COLO668 (cell line): ENCODE results near the gene BHLHE40.

Experiments used
- DNase-seq: peaks from one replicate; lab custom pipeline; 2025; ENCODE audit not compliant: unreplicated experiment; lab: John Stamatoyannopoulos, UW

The BHLHE40 gene

DNA sequence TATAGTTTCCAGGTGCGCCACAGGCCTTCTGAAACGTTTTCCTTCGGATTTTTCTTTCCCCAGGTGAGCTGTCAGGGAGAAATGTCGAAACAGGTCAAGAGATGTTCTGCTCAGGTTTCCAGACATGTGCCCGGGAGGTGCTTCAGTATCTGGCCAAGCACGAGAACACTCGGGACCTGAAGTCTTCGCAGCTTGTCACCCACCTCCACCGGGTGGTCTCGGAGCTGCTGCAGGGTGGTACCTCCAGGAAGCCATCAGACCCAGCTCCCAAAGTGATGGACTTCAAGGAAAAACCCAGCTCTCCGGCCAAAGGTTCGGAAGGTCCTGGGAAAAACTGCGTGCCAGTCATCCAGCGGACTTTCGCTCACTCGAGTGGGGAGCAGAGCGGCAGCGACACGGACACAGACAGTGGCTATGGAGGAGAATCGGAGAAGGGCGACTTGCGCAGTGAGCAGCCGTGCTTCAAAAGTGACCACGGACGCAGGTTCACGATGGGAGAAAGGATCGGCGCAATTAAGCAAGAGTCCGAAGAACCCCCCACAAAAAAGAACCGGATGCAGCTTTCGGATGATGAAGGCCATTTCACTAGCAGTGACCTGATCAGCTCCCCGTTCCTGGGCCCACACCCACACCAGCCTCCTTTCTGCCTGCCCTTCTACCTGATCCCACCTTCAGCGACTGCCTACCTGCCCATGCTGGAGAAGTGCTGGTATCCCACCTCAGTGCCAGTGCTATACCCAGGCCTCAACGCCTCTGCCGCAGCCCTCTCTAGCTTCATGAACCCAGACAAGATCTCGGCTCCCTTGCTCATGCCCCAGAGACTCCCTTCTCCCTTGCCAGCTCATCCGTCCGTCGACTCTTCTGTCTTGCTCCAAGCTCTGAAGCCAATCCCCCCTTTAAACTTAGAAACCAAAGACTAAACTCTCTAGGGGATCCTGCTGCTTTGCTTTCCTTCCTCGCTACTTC lies 3.8 kb downstream of the BHLHE40 start:
- DNase-seq: no peak

DNA sequence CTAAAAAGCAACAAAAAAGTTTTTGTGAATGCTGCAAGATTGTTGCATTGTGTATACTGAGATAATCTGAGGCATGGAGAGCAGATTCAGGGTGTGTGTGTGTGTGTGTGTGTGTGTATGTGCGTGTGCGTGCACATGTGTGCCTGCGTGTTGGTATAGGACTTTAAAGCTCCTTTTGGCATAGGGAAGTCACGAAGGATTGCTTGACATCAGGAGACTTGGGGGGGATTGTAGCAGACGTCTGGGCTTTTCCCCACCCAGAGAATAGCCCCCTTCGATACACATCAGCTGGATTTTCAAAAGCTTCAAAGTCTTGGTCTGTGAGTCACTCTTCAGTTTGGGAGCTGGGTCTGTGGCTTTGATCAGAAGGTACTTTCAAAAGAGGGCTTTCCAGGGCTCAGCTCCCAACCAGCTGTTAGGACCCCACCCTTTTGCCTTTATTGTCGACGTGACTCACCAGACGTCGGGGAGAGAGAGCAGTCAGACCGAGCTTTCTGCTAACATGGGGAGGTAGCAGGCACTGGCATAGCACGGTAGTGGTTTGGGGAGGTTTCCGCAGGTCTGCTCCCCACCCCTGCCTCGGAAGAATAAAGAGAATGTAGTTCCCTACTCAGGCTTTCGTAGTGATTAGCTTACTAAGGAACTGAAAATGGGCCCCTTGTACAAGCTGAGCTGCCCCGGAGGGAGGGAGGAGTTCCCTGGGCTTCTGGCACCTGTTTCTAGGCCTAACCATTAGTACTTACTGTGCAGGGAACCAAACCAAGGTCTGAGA lies 4.7 kb downstream of the BHLHE40 start:
- DNase-seq: peak; percentile 11

DNA sequence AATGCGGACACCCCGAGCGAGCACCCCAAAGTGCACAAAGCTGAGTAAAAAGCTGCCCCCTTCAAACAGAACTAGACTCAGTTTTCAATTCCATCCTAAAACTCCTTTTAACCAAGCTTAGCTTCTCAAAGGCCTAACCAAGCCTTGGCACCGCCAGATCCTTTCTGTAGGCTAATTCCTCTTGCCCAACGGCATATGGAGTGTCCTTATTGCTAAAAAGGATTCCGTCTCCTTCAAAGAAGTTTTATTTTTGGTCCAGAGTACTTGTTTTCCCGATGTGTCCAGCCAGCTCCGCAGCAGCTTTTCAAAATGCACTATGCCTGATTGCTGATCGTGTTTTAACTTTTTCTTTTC lies 5.3 kb downstream of the BHLHE40 start:
- DNase-seq: no peak

DNA sequence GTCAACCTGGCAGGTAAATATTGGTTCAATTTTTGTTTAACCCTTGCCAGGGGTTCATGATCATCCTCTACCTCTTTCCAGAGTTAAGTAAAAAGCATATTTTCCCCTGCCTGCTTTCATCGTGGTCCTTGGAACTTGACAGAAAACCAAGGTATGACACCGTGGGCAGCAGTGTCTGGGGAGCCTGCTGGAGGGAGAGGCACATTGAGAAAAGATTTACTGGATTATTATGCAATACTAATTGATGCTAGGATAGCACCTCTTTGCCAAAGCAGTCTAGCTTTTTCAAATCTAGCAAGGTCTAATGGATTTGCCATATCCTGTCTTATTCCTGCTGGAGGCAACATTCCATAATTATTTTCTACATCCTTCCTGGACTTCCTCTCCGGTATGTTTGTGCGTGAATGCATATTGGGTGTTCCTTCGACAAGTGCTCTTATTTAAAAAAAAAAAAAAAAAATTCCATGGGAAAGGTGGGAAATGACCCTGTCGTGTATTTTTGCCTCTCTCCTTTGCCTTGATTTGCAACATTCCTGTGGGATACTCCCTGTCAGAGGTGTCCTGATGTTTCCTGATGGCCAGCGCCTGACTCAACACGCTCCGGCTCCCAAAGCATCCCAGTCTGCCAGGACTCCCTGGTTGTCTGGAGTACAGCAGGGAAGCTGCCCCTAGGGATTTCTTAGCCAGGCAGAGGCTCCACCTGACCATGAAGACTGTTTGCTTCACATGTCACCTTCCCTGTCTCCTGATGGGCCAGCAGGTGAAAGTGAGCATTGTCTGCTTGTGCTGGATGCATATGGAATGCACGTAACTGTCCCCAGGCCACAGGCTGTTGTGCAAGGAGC lies 6.3 kb downstream of the BHLHE40 start:
- DNase-seq: peak; percentile 31

DNA sequence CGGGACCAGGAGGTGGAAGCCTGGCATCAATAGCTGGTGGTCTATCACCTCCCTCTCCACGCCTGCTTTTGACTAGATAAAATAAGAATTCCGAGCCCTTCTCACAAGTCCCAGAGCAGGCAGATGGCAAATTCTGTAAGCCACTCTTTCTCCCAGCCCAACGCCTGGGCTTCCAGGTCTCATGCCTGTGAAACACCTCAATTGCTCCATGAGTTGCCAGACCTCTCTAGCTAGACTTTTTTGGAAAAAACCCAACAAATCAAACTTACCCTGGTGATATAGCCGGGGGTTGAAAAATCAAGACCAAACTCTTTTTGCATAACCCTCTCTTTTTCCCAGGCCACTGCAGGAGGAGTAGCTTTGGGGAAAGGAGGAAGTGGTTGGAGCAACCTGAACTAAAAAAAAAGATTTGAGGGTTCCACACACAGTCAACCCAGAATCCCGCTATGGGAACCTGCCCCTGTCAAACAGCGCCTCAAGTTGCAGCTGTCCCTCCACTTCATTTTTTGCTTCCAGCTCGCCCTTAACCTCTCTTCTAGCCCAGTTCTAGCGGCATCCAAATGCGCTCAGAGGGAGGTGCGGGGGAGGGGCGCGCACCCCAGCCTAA lies 7.0 kb downstream of the BHLHE40 start:
- no peak for DNase-seq

DNA sequence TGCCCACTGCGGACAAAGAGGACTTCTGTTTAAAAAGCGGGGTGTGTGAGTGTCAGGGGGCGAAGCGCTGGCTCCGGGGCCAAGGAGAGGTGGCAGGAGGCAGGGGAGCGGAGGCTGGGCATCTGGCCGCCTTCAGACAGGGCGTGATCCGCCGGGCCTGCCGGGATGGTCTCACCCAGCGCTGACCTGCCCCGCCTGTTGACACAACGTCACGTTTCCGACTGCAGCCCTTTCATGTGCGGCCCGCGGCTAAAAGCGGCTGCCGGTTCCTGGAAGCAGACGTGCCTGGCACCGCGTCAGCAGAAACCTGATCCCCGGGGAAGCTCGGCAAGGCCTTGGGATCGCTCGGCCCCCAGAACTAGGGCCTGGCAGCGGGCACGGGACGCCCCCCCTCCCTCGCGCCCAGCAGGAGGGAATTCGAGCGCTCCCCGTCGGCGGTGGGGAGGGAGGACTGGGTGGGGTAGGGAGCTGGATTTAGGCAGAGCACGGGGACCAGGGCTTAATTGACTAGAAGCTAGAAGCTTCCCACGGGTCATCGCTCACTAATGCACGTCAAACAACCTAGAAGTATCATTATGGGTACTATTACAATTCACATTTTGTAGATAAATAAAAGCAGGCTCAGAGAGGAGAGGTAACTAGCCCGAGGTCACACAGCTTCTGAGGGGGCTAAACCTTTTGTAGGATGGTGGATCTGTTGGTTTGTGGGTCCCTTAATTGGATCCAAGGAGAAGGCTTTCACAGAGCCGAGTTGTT lies 7.7 kb downstream of the BHLHE40 start:
- peak; percentile 92 for DNase-seq

DNA sequence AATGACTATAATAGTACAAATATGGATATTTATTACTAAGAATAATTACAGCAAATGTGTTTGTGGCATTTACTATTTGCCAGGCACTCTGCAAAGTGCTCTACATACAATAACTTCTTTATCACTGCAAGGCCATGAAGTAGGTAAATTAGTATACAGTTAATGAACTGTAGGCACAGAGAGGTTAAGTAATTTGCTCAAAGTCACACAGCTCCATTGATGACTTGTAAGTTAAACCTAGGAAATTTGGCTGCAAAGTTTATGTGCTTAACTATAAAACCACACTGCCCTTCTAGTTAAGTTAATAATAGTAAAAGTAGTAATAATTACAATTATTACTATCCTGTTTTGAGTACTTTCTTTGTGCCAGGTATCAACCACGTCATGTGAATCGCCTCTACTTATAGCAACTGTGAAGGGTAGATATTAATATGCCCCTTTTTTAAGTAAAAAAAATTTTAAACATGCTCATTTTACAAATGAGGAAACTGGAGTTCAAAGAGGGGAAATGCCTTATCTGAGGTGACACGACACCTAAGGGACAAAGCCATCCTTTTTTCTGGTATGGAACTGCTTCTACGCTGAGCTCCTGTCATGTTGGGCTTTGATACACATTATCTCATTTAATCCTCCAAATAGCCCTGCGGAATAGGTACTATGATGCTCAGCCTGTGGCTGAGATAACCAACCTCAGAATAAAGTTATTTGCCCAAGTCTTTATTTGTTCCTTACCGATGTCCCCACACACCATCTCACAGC lies 8.5 kb downstream of the BHLHE40 start:
- DNase-seq: no peak

DNA sequence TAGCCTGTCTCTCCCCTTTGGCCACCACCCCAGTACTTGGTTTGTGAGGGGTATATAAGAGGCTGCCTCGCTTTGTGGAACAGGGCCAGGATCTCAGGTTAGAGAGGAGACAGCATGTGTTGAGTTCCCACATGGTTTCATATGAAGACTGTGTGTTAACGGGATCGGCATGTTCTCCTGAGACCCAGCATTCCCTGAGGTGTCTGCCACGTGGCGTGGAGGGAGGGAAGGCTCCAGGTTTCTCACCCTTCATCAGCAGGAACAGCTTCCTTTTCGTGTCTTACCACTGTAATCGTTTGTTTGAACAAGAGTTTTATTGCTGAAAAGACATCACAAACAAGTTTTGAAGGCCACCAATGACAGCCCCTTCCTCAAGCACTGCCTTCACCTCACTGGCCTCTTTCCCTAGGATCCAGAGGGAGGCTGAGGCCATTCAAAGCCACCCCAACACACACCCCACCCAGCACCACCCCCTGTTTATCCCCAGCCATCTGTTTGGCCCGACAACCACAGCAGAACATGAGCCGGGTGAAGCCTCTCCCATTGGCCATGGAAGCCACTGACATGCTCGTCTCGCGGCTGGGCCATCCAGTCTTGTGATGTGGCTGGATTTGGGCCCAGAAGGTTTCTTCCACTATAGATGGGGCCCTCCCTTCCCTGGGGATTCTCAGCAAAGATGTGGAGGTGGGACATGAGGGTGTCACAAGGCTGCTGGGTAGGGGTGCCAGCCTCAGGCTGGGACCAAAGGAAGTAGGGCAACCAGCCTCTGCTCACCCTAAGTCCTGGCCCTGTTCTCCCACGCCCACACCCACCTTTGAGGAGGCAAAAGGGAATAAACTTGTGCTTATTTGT lies 10.0 kb downstream of the BHLHE40 start:
- no peak for DNase-seq

DNA sequence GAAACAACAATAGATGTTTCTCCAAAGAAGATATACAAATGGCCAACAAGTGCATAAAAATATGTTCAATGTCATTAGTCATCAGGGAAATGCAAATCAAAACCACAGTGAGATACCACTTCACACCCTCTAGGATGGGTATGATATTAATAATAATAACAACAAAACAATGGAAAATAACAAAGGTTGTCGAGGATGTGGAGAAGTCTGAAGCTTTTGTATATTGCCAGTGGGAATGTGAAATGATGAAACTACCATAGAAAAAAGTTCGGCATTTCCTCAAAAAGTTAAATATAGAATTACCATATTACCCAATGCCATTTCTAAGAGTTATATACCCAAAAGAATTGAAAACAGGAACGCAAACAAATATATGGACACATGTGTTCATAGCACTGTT lies 10.8 kb downstream of the BHLHE40 start:
- no peak for DNase-seq

DNA sequence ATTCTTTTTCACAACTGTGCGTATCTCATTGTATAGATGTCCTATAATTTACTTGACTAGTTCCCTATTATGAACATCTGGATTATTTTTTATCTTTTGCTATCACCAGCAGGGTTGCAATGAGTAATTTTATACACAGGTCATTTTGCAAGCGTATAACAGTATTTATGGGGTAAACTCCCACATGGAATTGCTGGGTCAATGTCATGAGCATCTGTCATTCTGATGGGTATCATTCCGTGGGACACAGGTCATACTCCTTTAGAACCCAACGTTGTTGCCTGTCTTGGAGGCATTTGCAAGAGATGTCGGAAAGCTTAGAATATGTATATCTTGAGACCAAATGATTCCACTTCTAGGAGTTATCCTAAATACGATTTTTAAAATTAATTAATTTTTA lies 12.9 kb downstream of the BHLHE40 start:
- no peak for DNase-seq

DNA sequence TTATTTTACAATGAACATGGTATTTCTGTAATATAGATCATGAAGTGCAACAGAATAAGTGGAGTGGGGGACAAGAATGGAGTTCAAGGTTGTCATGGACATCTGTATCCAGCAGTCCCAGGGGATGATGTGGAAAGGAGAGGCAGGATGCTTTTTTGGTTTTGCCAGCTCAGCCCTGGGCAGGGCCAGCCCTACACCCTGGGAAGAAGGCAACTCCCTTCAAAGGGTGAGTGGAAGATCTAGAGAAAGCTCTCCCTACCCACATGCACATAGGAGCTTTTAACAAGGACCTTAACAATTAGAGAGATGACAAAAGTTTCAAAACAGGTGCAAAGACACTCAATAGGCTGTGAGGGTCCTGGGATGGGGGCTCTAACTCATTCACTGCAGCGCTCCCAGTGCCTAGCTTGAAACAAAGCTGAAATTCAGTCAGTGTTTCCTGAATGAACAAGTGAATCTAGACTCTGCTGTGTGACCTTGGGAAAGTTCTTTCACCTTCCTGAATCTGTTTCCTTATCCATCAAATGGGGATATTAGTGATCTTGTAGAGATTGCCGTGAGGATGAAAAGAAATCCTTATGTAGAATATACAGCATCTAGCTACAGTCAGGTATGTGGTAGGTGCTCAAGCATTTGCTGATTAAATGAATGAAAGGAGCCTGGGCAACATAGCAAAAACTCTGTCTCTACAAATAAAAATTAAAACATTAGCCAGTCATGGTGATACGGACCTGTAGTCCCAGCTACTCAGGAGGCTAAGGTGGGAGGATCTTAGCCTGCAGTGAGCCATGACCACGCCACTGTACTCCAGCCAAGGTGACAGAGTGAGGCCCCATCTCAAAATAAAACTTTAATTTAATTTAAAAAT lies 14.3 kb downstream of the BHLHE40 start:
- DNase-seq: no peak

DNA sequence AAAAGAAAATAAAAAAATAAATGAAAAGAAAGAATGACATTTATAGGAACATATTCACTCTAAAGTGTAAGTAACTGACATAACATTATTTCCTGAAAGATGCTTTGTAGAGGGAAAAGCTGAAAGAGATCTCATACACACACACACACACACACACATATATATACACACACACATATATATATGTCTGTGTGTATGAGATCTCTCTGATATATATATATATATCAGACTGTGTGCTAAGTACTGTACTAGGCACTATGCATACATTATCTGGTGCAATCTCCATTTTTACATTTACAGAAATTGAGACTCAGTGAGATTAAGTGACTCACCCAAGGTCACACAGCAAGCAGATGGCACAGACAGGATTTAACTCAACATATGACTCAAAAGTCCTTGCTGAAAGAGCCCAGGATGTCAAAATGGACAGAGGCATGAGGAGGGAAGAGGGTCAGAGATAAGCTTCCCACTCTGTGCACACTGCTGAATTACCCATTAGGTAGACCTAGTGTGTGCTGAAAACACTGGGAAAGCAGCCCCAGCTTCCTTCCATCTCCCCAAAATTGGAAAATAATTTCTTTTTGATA lies 15.0 kb downstream of the BHLHE40 start:
- DNase-seq: no peak

DNA sequence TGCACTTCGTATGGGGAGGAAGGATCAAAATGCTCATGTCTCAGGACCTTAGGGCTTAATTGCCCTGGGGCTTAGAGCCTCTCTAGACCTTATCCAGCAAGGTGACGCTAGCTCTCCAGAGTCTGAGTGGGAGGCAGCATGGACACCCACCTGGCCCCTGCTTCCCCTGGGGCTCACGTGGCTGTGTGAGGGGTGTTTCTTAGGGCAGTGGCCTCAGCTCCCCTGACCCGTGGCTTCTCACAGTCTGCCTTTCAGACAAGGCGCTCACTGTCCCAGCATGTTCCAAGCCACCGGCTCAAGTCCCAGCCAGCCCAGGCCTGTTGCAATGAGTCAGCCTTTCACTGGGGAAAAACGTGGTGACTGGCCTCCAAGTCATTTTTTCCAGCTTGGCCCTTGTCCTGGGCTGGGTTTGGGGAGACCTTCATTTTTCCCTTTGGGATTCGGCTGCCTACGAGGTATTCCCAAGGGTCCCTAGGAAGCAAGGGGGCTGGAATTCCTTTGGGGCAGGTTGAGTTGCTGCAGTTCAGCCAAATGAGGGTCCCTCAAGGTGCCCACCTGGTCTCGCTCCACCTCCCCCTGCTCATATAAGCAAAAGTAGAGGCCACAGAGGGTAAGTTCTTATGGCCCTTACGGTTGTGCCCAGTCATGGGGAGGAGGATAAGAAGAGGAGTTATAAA lies 15.7 kb downstream of the BHLHE40 start:
- DNase-seq: no peak

DNA sequence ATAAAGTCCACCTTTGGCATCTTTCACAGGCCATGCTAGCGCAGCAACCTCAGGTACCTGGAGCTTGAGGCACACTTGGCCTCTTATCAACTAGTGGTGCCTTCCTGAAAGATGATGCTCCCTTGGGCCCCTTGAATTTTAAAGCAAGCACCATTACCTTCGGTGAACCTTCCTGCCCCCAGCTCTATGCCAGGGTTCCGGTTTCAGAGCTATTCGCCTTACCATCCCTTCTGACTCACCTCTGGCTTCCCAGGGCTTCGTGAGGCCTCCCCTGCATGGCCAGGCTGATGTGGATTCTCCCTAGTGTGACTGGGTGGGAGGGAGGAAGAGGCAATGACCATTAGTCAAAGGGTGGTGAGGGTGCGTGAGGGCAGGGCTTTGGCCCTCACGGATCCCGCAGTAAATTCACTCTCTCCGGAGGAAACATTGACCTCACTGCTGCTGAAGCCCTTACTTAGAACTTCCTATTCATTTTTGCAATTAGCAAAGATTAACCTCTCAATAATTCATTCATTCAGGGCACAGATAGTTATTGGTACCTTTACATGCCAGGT lies 16.3 kb downstream of the BHLHE40 start:
- DNase-seq: no peak

DNA sequence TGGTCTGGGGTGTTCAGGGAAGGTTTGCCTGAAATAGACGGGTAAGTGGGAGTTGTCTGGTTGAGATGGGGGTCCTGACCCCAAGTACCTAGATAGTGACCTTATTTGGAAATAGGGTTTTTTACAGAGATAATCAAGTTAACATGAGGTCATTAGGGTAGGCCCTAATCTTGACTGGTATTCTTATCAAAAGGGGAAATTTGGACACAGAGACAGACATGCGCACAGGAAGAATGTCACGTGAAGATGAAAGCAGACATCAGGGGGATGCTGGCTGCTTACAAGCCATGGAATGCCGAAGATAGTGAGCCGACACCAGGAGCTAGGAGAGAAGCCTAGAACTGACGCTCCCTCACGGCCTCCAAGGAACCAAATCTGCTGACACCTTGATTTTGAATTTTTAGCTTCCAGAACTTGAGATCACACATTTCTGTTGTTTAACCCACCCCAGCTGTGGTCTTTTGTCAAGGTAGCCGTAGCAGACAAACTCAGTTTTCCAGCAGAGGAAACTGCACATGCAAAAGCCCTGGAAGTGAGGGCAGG lies 17.1 kb downstream of the BHLHE40 start:
- DNase-seq: no peak

DNA sequence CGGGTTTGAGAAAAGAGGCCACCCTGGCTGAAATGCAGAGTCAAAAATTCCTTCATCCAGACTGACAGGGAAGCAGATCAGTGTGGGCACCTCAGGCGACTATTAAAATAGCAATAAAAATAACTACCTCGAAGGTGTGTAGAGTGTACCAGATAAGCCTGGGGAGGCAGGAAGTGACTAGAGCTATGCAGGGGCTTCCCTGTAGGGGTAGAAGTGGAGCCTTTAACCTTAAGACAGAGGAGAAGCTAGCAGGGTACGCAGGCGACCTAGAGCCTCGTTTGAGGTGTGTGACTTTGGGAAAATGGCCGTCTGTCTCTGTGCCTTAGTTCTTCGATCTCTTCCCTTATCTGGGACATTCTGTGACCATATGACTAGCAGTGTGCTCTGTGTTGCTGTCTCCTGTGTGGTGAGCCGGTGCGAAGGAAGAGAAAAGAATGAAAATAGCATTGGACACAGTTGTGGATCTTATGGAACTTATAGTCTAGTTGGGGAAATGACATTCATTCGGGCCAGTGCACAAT lies 17.6 kb downstream of the BHLHE40 start:
- no peak for DNase-seq
